Esophagus squamous epithelium (tissue), 5 donors: ENCODE results near the gene UBE2U. TPM values are rescaled to one million over a fixed set of nuclear protein-coding genes. Genes with fewer than 3 reads are reported as not detected.

Experiments used
- DNase-seq: peaks from one replicate; lab custom pipeline; 2025; lab: John Stamatoyannopoulos, UW
- H3K27ac ChIP-seq, 4 donors: fragments of 200-600 bp; sonication (generic); one replicate each; pipeline ENCODE4 v1.5.1; 2016 to 2019; ENCODE audit warnings: mild to moderate bottlenecking in 1 of 4
- H3K27me3 ChIP-seq, 4 donors: fragments of 200-600 bp; sonication (generic); 1 replicate in 3 of 4; 2 replicates in 1 of 4; pipeline versions ENCODE4 v1.5.1 to v1.6.0; 2017 to 2021; ENCODE audit warnings: antibody characterized with exemption in 1 of 4
- H3K36me3 ChIP-seq, 3 donors: fragments of 200-600 bp; sonication (generic); one replicate each; pipeline ENCODE4 v1.5.1; 2016 to 2019
- H3K4me1 ChIP-seq, 3 donors: fragments of 200-600 bp; sonication (generic); one replicate each; pipeline ENCODE4 v1.5.1; 2017 to 2019
- H3K4me3 ChIP-seq, 4 donors: fragments of 200-600 bp; sonication (generic); 1 replicate in 3 of 4; 2 replicates in 1 of 4; pipeline ENCODE4 v1.5.1; 2016 to 2019; ENCODE audit warnings: mild to moderate bottlenecking in 2 of 4, moderate library complexity in 1 of 4
- H3K9me3 ChIP-seq, 3 donors: fragments of 200-600 bp; sonication (generic); one replicate each; pipeline ENCODE4 v1.5.1; 2016 to 2019
- CTCF ChIP-seq, 6 experiments: fragments of 450-650 bp in 4 of 6; fragments of 200-600 bp in 2 of 6; sonication (generic) in 2 of 6; IDR thresholded peaks; one replicate each; pipeline ENCODE4 v1.5.1; 2016 to 2019; ENCODE audit warnings: antibody characterized with exemption in 6 of 6, mild to moderate bottlenecking in 4 of 6, moderate library complexity in 4 of 6
- POLR2A ChIP-seq, 4 donors: fragments of 450-650 bp; IDR thresholded peaks; one replicate each; pipeline ENCODE4 v1.6.1; 2017; ENCODE audit warnings: antibody characterized with exemption in 4 of 4, mild to moderate bottlenecking in 4 of 4, moderate library complexity in 3 of 4
- WGBS, 2 donors: methylation state at CpG; one replicate each; pipeline ENCODE4 v1.1.5; 2018; 5-methylcytosine and 5-hydroxymethylcytosine counted together
- intact Hi-C: fragments of 100-400 bp; cut with DNase I; formaldehyde crosslinking; loops from one replicate; pipeline ENCODE4 v1.15.0; 2022
- total RNA-seq, 4 donors: library from RNA; depleted of rRNA; stranded (reverse); fragments of >200 nt; gene quantifications; one replicate each; pipeline ENCODE4 v1.1.0, GENCODE V29; 2016
- donor health status: DM: yes; HTN: yes; CAD: no.

Gene UBE2U
- total RNA-seq, 4 donors from 2014 or later = not detected

- no peak overlapping the region for H3K27ac ChIP-seq
- peaks cover 0 to 32% (median 5%) of the 10 kb centered on the region in 3 donors for H3K4me1 ChIP-seq
- WGBS, 2 donors = 70 to 76% methylated on average over 2 of the region's 2 CpGs
- no peak overlapping the region for H3K4me3 ChIP-seq
- no peak for TF ChIP-seq CTCF (IDR thresholded peaks at IDR 0.05)
- no peak for TF ChIP-seq POLR2A (IDR thresholded peaks at IDR 0.05)
- intact Hi-C loops = loop anchor here (10.0 kb wide), 1 partner anchor 558 kb away; no protein-coding TSS in a partner anchor
- no peak for DNase-seq
- no peaks in the 10 kb centered on the region for H3K9me3 ChIP-seq
- no peaks in the 10 kb centered on the region for H3K36me3 ChIP-seq
- H3K27me3 ChIP-seq = no peaks in the 10 kb centered on the region
Observed at GRCh38 chr1:64266991-64267390, 63.6 kb downstream of the UBE2U start.

- H3K4me1 ChIP-seq = peaks cover 0 to 14% (median 5%) of the 10 kb centered on the region in 3 donors
- no peak for DNase-seq
- intact Hi-C loops = loop anchor here (10.0 kb wide), 1 partner anchor 556 kb away; no protein-coding TSS in a partner anchor
- no peak overlapping the region for H3K4me3 ChIP-seq
- H3K27ac ChIP-seq = no peak overlapping the region
- WGBS, 2 donors = 45 to 48% methylated on average over 23 of the region's 23 CpGs
- H3K27me3 ChIP-seq = no peaks in the 10 kb centered on the region
- H3K36me3 ChIP-seq = no peaks in the 10 kb centered on the region
- peaks cover 0 to 5% (median 0%) of the 10 kb centered on the region in 3 donors for H3K9me3 ChIP-seq
- TF ChIP-seq POLR2A (IDR thresholded peaks at IDR 0.05) = no peak
- peak; percentile 31 to 80 (median 74) for TF ChIP-seq CTCF (IDR thresholded peaks at IDR 0.05)
Observed at GRCh38 chr1:64268653-64269557, 65.5 kb downstream of the UBE2U start.

GRCh38 chr1:64269558-64269884 lies 66.1 kb downstream of the UBE2U start:
- DNase-seq = no peak
- intact Hi-C loops = loop anchor here (10.0 kb wide), 1 partner anchor 555 kb away; no protein-coding TSS in a partner anchor
- H3K36me3 ChIP-seq = no peaks in the 10 kb centered on the region
- peaks cover 0 to 5% (median 0%) of the 10 kb centered on the region in 3 donors for H3K9me3 ChIP-seq
- 62 to 83% methylated on average over 1 of the region's 1 CpG for WGBS, 2 donors
- no peak overlapping the region for H3K27ac ChIP-seq
- no peaks in the 10 kb centered on the region for H3K27me3 ChIP-seq
- H3K4me3 ChIP-seq = no peak overlapping the region
- peaks cover 0 to 10% (median 5%) of the 10 kb centered on the region in 3 donors for H3K4me1 ChIP-seq
- TF ChIP-seq CTCF (IDR thresholded peaks at IDR 0.05) (no peak), POLR2A (IDR thresholded peaks at IDR 0.05) (no peak)

GRCh38 chr1:64280001-64280400 lies 76.6 kb downstream of the UBE2U start:
- DNase-seq = no peak
- peaks cover 4 to 43% (median 13%) of the 10 kb centered on the region in 3 donors for H3K4me1 ChIP-seq
- no peaks in the 10 kb centered on the region for H3K27me3 ChIP-seq
- no peaks in the 10 kb centered on the region for H3K9me3 ChIP-seq
- H3K36me3 ChIP-seq = no peaks in the 10 kb centered on the region
- TF ChIP-seq CTCF (IDR thresholded peaks at IDR 0.05) = no peak
- no peak for TF ChIP-seq POLR2A (IDR thresholded peaks at IDR 0.05)
- intact Hi-C loops = no loop called here
- WGBS, 2 donors = 45 to 50% methylated on average over 4 of the region's 4 CpGs
- H3K4me3 ChIP-seq = no peak overlapping the region
- H3K27ac ChIP-seq = peak overlapping the region in 1 of 4 donors; percentile 59

- no peak for DNase-seq
- no peaks in the 10 kb centered on the region for H3K27me3 ChIP-seq
- no peaks in the 10 kb centered on the region for H3K36me3 ChIP-seq
- H3K9me3 ChIP-seq = no peaks in the 10 kb centered on the region
- intact Hi-C loops = no loop called here
- H3K4me1 ChIP-seq = peaks cover 4 to 43% (median 13%) of the 10 kb centered on the region in 3 donors
- WGBS, 2 donors = 27 to 47% methylated on average over 4 of the region's 4 CpGs
- TF ChIP-seq POLR2A (IDR thresholded peaks at IDR 0.05) (no peak), CTCF (IDR thresholded peaks at IDR 0.05) (no peak)
- peak overlapping the region in 2 of 4 donors; percentile 22 to 65 for H3K27ac ChIP-seq
- H3K4me3 ChIP-seq = no peak overlapping the region
Observed at GRCh38 chr1:64282351-64282750, 78.9 kb downstream of the UBE2U start.
